ENCODE results near the gene PARD3B. TPM values are rescaled to one million over a fixed set of nuclear protein-coding genes. Genes with fewer than 3 reads are reported as not detected.

PARD3B gene
- total RNA-seq, 1 experiment from 2014 or later = 6.4 TPM

- Histone ChIP-seq H4K91ac (ENCODE audit: insufficient read length, low read depth, low read length) (no peak overlapping the region), H3K23ac (ENCODE audit: insufficient read length, low read depth, low read length) (no peak overlapping the region), H3K79me1 (ENCODE audit: insufficient read depth, low read depth, low read length, poor library complexity, severe bottlenecking) (no peaks in the 10 kb centered on the region), H3K9ac (ENCODE audit: extremely low read depth, insufficient read length, low read length) (no peak overlapping the region), H3K14ac (ENCODE audit: insufficient read depth, low read length) (no peak overlapping the region), H2BK120ac (ENCODE audit: low read depth, low read length, poor library complexity, severe bottlenecking) (no peak overlapping the region), H4K8ac (replicated peaks; ENCODE audit: insufficient read length, low read depth, low read length) (no peak overlapping the region), H3K56ac (ENCODE audit: insufficient read length, low read depth, low read length) (no peak overlapping the region), H3K4ac (ENCODE audit: low read depth, low read length) (no peak overlapping the region), H2BK12ac (ENCODE audit: insufficient read length, low read depth, low read length) (no peak overlapping the region), H2AFZ (ENCODE audit: low read length) (no peak overlapping the region), H2BK5ac (ENCODE audit: insufficient read length, low read length) (no peak overlapping the region), H3K9me3 (ENCODE audit: control insufficient read depth, low read depth, low read length) (no peaks in the 10 kb centered on the region), H2BK15ac (ENCODE audit: low read depth, low read length) (no peak overlapping the region), H3K18ac (ENCODE audit: insufficient read length, low read depth, low read length) (no peak overlapping the region), H3T11ph (ENCODE audit: low read length) (no peak overlapping the region), H3K4me1 (ENCODE audit: insufficient read depth, low read length) (no peaks in the 10 kb centered on the region), H3K4me2 (ENCODE audit: insufficient read depth, insufficient read length, low read length) (no peak overlapping the region), H3K79me2 (ENCODE audit: insufficient read depth, low read length) (no peaks in the 10 kb centered on the region), H3K23me2 (ENCODE audit: insufficient read length, low read depth, low read length, poor library complexity, severe bottlenecking) (no peaks in the 10 kb centered on the region), H2BK20ac (ENCODE audit: low read depth, low read length, poor library complexity, severe bottlenecking) (no peak overlapping the region), H4K5ac (ENCODE audit: insufficient read length, low read depth, low read length) (no peak overlapping the region), H2AK5ac (ENCODE audit: insufficient read length, low read length) (no peak overlapping the region), H4K20me1 (ENCODE audit: control insufficient read depth, insufficient read depth, insufficient read length) (no peaks in the 10 kb centered on the region), H3K27me3 (ENCODE audit: insufficient read depth, low read length) (no peaks in the 10 kb centered on the region), H3K27ac (ENCODE audit: insufficient read length, low read depth, low read length) (no peak overlapping the region)
- Mint-ChIP-seq H3K27me3 (ENCODE audit: low read depth) (0 out of 2 replicates have a peak, but pooled peaks cover 1% of the 10 kb centered on the region), H3K4me3 (no peak overlapping the region), H3K4me1 (peaks cover 3 to 4% of the 10 kb centered on the region in 2 experiments; a peak in 1 of 4 replicates), H3K36me3 (ENCODE audit: insufficient read depth in 1 of 3, low read depth in 3 of 3) (no peaks in the 10 kb centered on the region), H3K27ac (no peak overlapping the region), H3K9me3 (no peaks in the 10 kb centered on the region)
- TF ChIP-seq CTCF (conservative IDR thresholded peaks at IDR 0.05) = no peak
- DNase-seq = no peak
- WGBS (ENCODE audit: extremely low coverage, insufficient read length, low lambda C conversion rate) = no CpG with 5 or more reads among the region's 2 CpGs
Measured at GRCh38 chr2:205565142-205565522, 1019.9 kb downstream of the PARD3B start.

All from H9 (cell line).